Measurements from ENCODE around the gene AK9. TPM values are rescaled to one million over a fixed set of nuclear protein-coding genes. Genes with fewer than 3 reads are reported as not detected.

AK9 gene
- total and polyA plus RNA-seq, 2 of the 8 experiments (the other 6 are each of a cell fraction or from before 2014, with no cell fraction given), result 1.8 to 2.2 TPM

- TF ChIP-seq BRCA1 (IDR thresholded peaks at IDR 0.05; ENCODE audit: low read depth, low read length) (no peak), POLR2AphosphoS5 (IDR thresholded peaks at IDR 0.05; ENCODE audit: low read depth, low read length) (no peak), CHD2 (IDR thresholded peaks at IDR 0.05; ENCODE audit: low read length) (no peak), FOSL1 (IDR thresholded peaks at IDR 0.05; ENCODE audit: insufficient read depth, low read depth, low read length) (no peak), SIN3A (conservative IDR thresholded peaks at IDR 0.05 in 1 of 2, IDR thresholded peaks at IDR 0.05 in 1 of 2; ENCODE audit: low read depth in 1 of 2, low read length in 2 of 2) (no peak), EP300 (IDR thresholded peaks at IDR 0.05; ENCODE audit: borderline replicate concordance in 1 of 2, low read depth in 2 of 2, low read length in 2 of 2) (no peak), SP1 (IDR thresholded peaks at IDR 0.05; ENCODE audit: low read depth, low read length) (no peak)
These were observed 129.2 kb downstream of the AK9 start (continued) for GRCh38 chr6:109561844-109562243.
